HG03432 (cell line): ENCODE measurements around the gene ITGA3.

Source experiments
- ATAC-seq: cut with Tn5 transposase; IDR thresholded peaks from one replicate; pipeline ENCODE4 v1.9.1; 2021; ENCODE audit warnings: mild to moderate bottlenecking, moderate library complexity; ENCODE audit not compliant: unreplicated experiment

The ITGA3 gene

DNA sequence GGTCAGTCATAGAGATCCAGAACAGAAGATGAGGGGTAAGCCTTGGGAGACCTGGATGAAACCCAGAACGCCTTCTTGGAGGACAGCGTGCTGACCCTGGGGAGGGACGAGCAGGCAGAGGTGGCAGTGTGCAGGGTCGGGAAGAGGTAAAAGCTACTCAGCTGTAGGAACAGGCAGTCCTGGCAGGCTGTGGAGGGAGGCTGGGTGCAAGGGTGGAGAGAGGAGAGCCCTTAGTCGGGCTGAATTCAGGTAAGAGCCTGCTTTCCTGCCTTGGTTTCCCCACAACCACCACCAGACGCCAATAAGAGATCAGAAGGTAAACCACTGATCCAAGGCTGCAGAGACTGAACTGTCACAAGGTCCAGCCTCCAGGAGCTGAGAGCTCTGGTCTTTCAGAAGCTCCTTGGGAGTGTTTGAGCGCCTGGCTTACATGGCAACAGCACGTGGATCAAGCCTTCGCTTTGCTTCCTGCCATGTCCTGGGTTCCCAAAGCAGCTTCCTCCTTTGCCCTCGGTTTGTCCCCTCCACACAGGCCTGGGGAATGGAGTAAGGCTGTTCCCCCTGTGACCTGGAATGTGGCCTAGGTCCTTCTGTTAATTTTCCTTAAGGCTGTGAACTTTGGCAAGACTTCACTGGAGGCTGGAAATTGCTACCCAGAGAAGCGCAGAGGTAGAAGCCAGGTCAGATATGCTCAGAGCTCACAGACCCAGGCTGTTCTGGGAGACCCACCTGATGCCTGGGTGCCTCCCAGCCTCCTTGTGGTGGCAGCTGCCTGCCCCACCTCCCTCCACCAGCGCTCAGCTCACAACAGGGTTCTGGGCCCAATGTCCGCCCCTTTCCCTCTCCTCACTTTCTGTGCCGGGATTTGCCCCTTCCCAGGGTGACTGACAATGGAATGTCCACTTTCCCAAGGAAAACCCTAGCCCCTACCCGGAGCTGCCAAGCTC lies 35.3 kb downstream of the ITGA3 start:
- ATAC-seq: no peak

- ATAC-seq: no peak
Measured at GRCh38 chr17:50091918-50092285, 36.0 kb downstream of the ITGA3 start.

GRCh38 chr17:50093246-50093645 lies 37.3 kb downstream of the ITGA3 start:
- no peak for ATAC-seq

DNA sequence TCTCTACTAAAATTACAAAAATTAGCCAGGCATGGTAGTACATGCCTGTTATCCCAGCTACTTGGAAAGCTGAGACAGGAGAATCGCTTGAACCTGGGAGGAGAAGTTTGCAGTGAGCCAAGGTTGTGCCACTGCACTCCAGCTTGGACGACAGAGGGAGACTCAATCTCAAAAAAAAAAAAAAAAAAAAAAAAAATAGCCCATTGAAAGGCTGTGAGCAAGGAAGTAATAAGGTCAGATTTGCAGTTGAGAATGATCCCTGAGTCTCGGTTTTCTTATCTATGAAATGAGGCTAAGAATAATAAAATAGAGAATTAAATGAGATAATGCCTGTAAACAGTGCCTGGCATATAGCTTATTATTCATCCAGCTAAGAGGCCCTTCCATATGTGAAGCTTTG lies 37.9 kb downstream of the ITGA3 start:
- ATAC-seq: no peak

DNA sequence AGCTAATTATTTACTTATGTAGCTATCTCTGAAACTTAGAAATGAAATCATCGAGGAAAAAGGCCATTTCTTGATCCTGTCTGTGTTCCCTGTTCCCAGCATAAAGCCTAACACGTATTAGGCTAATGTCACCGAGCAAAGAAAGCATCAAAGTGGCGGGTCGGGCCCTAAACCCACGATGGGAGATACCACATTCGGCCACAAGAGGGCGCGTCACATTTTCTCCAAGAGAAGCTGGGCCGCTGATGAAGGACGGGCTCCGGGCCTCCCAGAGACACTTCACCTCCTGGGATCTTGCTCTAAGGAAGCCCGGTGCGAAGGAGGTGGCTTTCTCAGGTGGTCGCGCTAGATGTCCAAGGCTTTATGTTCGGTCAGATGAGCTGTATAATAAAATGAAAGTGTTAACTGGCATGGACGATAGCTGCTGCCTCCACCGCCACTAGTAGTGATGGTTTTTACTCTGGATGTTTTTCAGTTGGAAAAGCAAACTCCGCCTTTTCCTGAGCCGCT lies 38.4 kb downstream of the ITGA3 start:
- ATAC-seq: peak; percentile 45

DNA sequence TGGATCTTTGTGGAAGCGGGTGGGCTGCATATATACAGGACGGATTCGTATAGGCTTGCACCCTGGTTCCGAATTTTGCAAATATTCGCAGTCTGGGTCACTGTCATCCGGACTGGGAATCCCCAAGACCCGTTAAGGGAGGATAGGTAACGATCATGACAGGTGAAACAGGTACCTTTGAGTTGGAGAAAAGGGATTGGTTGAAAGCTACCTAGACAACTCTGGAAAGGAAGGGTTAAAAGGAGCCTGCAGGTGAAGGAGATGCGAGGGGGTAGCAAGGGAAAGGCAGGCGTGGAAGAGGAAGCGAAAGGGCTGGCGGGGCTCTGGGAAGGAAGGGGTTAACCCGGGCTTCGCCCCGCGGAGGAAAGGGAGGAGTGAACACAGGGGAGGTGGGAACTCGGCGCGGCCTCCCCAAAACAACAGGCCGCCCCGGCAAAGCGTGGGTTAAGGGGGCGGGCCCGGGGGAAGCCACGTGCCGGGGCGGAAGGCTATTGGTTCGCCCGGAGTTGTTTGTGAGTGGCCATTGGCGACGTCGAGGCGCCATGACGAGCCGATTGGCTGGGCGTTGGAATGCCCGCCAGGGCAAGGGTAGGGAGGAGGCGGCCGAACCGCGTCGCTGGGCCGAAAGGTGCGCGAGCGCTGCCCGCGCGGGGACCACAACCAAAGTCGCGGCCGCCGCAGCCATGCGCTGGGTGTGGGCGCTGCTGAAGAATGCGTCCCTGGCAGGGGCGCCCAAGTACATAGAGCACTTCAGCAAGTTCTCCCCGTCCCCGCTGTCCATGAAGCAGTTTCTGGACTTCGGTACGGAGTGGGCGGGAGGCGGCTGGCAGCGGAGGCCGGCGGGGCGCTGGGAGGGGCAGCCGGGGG lies 39.1 kb downstream of the ITGA3 start, which contains the start of gene PDK2:
Gene PDK2, plus strand, starts transcription at position 599 of the 867 bp plus-strand sequence. Its CDS starts 85 bp downstream, at position 684.
- ATAC-seq: peak; percentile 88

DNA sequence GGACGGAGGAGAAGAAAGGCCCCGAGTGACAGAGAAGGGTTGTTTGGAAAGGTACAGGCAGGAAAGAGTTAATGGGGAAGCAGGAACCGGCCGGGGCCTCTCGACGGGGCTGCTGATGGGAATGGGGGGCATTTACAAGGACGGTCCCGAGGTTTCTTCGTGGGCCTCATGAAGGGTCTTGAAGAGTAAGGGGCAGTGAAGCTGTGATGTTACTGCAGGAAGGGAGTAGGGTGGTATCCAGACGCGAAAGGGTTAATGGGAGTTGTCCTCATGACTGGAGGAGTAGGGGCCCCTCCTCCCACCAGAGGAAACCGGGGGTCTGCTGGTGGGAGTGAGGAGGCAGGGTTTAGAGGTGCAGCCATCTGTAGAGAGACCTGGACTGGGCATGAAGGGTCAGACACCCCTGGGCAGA lies 39.7 kb downstream of the ITGA3 start:
- ATAC-seq: no peak

GRCh38 chr17:50096092-50096491 lies 40.2 kb downstream of the ITGA3 start:
- no peak for ATAC-seq

- ATAC-seq: no peak
Measured at GRCh38 chr17:50096758-50097157, 40.8 kb downstream of the ITGA3 start.

DNA sequence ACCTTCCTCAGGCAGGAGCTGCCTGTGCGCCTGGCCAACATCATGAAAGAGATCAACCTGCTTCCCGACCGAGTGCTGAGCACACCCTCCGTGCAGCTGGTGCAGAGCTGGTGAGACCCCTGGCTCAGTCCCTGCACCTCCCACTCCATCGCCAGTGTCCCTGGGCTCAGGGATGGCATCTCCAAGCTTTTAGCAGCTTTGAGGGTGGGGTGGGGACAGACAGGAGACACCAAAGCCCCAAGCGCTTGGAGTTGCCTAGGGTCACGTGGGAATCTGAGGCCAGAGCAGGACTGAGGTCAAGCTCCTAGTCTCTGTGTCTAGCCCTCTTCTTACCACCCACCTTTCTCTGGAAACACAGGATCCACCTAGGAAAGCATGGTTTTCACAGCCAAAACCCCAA lies 41.5 kb downstream of the ITGA3 start:
- no peak for ATAC-seq

DNA sequence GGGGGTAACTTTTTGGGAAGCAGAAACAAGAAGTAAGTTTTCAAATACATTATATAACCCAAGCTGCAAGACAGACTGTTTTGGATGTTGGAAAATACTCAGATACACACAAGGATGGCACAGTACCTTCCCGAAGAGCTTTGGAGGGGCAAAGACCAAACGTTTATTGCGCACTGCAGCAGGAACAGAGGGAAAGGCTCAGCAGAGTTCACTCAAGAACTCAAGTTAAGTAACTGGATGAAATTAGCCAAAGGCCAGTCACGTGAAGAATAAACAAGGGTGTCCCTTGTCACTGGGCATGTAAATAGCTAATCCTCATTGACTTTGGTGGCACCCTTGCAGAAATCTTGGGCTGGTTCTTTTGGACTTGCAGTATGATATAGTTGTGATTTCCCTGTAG lies 42.0 kb downstream of the ITGA3 start:
- ATAC-seq: no peak

- ATAC-seq: no peak
Measured at GRCh38 chr17:50098583-50098982, 42.7 kb downstream of the ITGA3 start.

GRCh38 chr17:50099003-50099402 lies 43.1 kb downstream of the ITGA3 start:
- no peak for ATAC-seq

GRCh38 chr17:50100480-50100883 lies 44.6 kb downstream of the ITGA3 start:
- ATAC-seq: no peak

DNA sequence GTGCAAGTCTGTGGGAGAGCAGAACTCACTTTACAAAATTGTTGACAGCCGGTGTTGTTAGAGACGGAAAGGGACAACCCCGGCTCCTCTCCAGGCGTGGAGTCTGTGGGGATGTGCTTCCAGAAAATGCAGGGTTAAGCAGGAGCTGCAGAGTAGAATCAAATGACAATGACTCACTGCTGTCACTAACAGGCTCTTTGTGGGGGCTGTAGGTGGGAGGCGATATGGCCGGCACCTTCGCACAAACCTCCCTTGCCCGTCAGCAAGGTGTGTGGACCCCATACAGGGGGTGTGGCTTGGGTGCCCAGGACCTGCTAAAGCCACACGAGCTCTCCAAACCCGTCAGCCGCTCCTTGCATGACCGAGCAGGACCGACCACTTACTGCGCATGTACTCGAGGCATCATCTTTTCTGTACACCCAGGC lies 45.0 kb downstream of the ITGA3 start:
- ATAC-seq: no peak

- ATAC-seq: no peak
Measured at GRCh38 chr17:50101346-50102163, 45.6 kb downstream of the ITGA3 start.

- no peak for ATAC-seq
Measured at GRCh38 chr17:50102164-50102991, 46.5 kb downstream of the ITGA3 start.

DNA sequence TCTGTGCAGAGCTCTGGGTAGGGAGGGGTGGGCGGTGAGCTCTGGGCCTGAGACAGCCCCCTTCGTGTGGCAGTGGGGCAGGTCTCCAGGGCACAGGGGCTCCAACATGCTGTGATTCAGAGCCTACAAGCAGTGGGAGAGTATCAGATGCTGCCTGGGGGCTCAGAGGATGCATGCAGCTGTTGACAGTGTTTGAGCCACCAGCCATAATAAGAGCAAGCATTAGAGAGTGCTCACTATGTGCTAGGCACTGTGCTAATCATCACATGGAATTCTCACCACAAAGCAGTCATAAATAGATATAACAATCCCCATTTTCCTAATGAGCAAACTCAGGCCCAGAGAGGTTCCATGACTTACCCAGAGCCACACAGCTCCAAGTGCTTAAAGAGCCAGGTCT lies 47.3 kb downstream of the ITGA3 start:
- no peak for ATAC-seq

- ATAC-seq: no peak
Measured at GRCh38 chr17:50103941-50104340, 48.0 kb downstream of the ITGA3 start.

GRCh38 chr17:50105811-50106210 lies 49.9 kb downstream of the ITGA3 start:
- ATAC-seq: no peak
